HepG2 (cell line): ENCODE measurements around the gene ALG9. TPM values are rescaled to one million over a fixed set of nuclear protein-coding genes. Genes with fewer than 3 reads are reported as not detected.

ENCODE experiments used
- ATAC-seq: fragments of 200-7000 bp; cut with Tn5 transposase; 3 replicates; pipeline ENCODE4 v1.9.1; 2020; ENCODE audit warnings: mild to moderate bottlenecking, moderate library complexity
- BruUV-seq: library from RNA; stranded (reverse); fragments of 400-500 nt; replicated peaks from 2 replicates; lab custom pipeline; 2021; lab: Mats Ljungman, UMichigan
- CTCF ChIA-PET: fragments of 300-600 bp; formaldehyde crosslinking; extraction: SDS; loops from one replicate; lab custom pipeline; 2021; ENCODE audit warnings: low total read pairs, inconsistent platforms, low intra/inter-chr PET ratio; lab: Yijun Ruan, JAX
- POLR2A ChIA-PET: fragments of 350-600 bp; sonication (Branson Sonifier 250); formaldehyde crosslinking; loops from one replicate; lab custom pipeline; 2020; ENCODE audit warnings: antibody characterized with exemption, inconsistent platforms; lab: Yijun Ruan, JAX
- DNase-seq: peaks from one replicate; pipeline ENCODE4 v3.0.0-alpha.2; 2015; ENCODE audit warnings: low spot score
- FAIRE-seq: peaks from 3 replicates; lab custom pipeline; 2011; peaks lifted over from hg19 to GRCh38; lab: Jason Lieb, UNC
- H2AFZ ChIP-seq: one replicate; pipeline ENCODE4 v1.6.1; 2011; ENCODE audit warnings: low read length, inconsistent platforms
- H3K27ac ChIP-seq: fragments of 300-600 bp; 3 replicates; pipeline ENCODE4 v1.8.0; 2011; ENCODE audit warnings: mixed run types, mild to moderate bottlenecking, mixed read lengths, low read length, inconsistent platforms; ENCODE audit not compliant: insufficient read depth; ENCODE audit errors: extremely low read length
- H3K27me3 ChIP-seq, 2 experiments: fragments of 200-600 bp in 1 of 2; 2 replicates in 1 of 2; 3 replicates in 1 of 2; pipeline versions ENCODE4 v1.6.0 to v1.8.0; 2011; ENCODE audit warnings: low read length in 2 of 2, mild to moderate bottlenecking in 2 of 2, moderate library complexity in 2 of 2, inconsistent platforms in 1 of 2; ENCODE audit not compliant: insufficient read depth in 2 of 2, control insufficient read depth in 1 of 2
- H3K36me3 ChIP-seq, 2 experiments: fragments of 200-600 bp in 1 of 2; replicated peaks in 1 of 2; 2 replicates in 1 of 2; 3 replicates in 1 of 2; pipeline versions ENCODE4 v1.5.1 to v1.8.0; 2011; ENCODE audit warnings: low read length in 2 of 2, inconsistent platforms in 1 of 2; ENCODE audit not compliant: insufficient read depth in 2 of 2, control insufficient read depth in 1 of 2
- H3K4me1 ChIP-seq: 2 replicates; pipeline ENCODE4 v1.5.1; 2012; ENCODE audit warnings: low read length, inconsistent platforms; ENCODE audit not compliant: insufficient read depth
- H3K4me2 ChIP-seq: 2 replicates; pipeline ENCODE4 v1.6.0; 2011; ENCODE audit warnings: low read depth, low read length, inconsistent platforms
- H3K4me3 ChIP-seq, 3 experiments: fragments of 200-600 bp in 1 of 3; sonication (generic), shearing (Covaris generic) in 1 of 3; replicated peaks in 1 of 3; 2 replicates each; pipeline ENCODE4 v1.5.1; 2011 to 2016; ENCODE audit warnings: low read length in 3 of 3, inconsistent platforms in 2 of 3, low read depth in 2 of 3, mild to moderate bottlenecking in 2 of 3, control low read depth in 1 of 3, mixed read lengths in 1 of 3; ENCODE audit not compliant: insufficient read depth in 1 of 3
- H3K79me2 ChIP-seq: one replicate; pipeline ENCODE4 v1.6.1; 2011; ENCODE audit warnings: low read length, inconsistent platforms; ENCODE audit not compliant: insufficient read depth
- H3K9ac ChIP-seq: 2 replicates; pipeline ENCODE4 v1.6.0; 2011; ENCODE audit warnings: mild to moderate bottlenecking, low read depth, low read length, inconsistent platforms; ENCODE audit not compliant: insufficient read depth
- H3K9me3 ChIP-seq: 2 replicates; pipeline ENCODE4 v1.5.1; 2012; ENCODE audit warnings: mild to moderate bottlenecking, low read length
- H4K20me1 ChIP-seq: 2 replicates; pipeline ENCODE4 v1.6.0; 2011; ENCODE audit warnings: inconsistent platforms, mild to moderate bottlenecking, low read length, moderate library complexity; ENCODE audit not compliant: insufficient read depth
- BRD4 ChIP-seq: sonication (generic); formaldehyde crosslinking; IDR thresholded peaks from 2 replicates; pipeline ENCODE4 v1.4.0; 2020; ENCODE audit warnings: missing genetic modification reagents
- JARID2 ChIP-seq: sonication (generic); formaldehyde crosslinking; IDR thresholded peaks from 2 replicates; pipeline ENCODE4 v1.8.1; 2023; ENCODE audit warnings: missing genetic modification reagents, inconsistent platforms; ENCODE audit not compliant: insufficient replicate concordance
- MEIS2 ChIP-seq: sonication (generic); formaldehyde crosslinking; IDR thresholded peaks from 2 replicates; pipeline ENCODE4 v1.9.0; 2021; ENCODE audit warnings: mild to moderate bottlenecking, missing genetic modification reagents
- NFE2L1 ChIP-seq: sonication (generic); formaldehyde crosslinking; IDR thresholded peaks from 2 replicates; pipeline ENCODE4 v1.4.0; 2020; ENCODE audit warnings: missing genetic modification reagents, mild to moderate bottlenecking, borderline replicate concordance
- NFIC ChIP-seq: IDR thresholded peaks from 2 replicates; pipeline ENCODE4 v1.6.1; 2012; ENCODE audit warnings: mild to moderate bottlenecking, low read length, inconsistent platforms
- NR2F6 ChIP-seq, 2 experiments: IDR thresholded peaks; 2 replicates each; pipeline ENCODE4 v1.6.1; 2016; ENCODE audit warnings: antibody characterized with exemption in 1 of 2, mild to moderate bottlenecking in 1 of 2
- SCMH1 ChIP-seq: sonication (generic); formaldehyde crosslinking; IDR thresholded peaks from 2 replicates; pipeline ENCODE4 v1.9.0; 2021; ENCODE audit warnings: missing genetic modification reagents, mild to moderate bottlenecking, borderline replicate concordance
- SIX1 ChIP-seq: sonication (generic); formaldehyde crosslinking; IDR thresholded peaks from 2 replicates; pipeline ENCODE4 v1.4.0; 2020; ENCODE audit warnings: missing genetic modification reagents, borderline replicate concordance
- SNAPC2 ChIP-seq: sonication (generic); formaldehyde crosslinking; IDR thresholded peaks from 2 replicates; pipeline ENCODE4 v1.8.1; 2022; ENCODE audit warnings: mild to moderate bottlenecking, missing genetic modification reagents
- TBX2 ChIP-seq: sonication (generic); formaldehyde crosslinking; IDR thresholded peaks from 2 replicates; pipeline ENCODE4 v1.5.0; 2020; ENCODE audit warnings: missing genetic modification reagents, mild to moderate bottlenecking, borderline replicate concordance
- TOPORS ChIP-seq: sonication (generic); formaldehyde crosslinking; IDR thresholded peaks from 2 replicates; pipeline ENCODE4 v1.8.0; 2023; ENCODE audit warnings: mild to moderate bottlenecking, missing genetic modification reagents
- ZBTB20 ChIP-seq: sonication (generic); formaldehyde crosslinking; IDR thresholded peaks from 2 replicates; pipeline ENCODE4 v1.8.1; 2023; ENCODE audit warnings: missing genetic modification reagents, low read depth, mild to moderate bottlenecking, borderline replicate concordance
- ZBTB3 ChIP-seq: sonication (generic); formaldehyde crosslinking; IDR thresholded peaks from 2 replicates; pipeline ENCODE4 v1.4.0; 2020; ENCODE audit warnings: low read depth, mild to moderate bottlenecking, moderate library complexity, missing genetic modification reagents, borderline replicate concordance
- ZFP36 ChIP-seq: fragments of 150-350 bp; IDR thresholded peaks from 2 replicates; pipeline ENCODE4 v1.6.1; 2018; ENCODE audit warnings: borderline replicate concordance, low read length, low read depth; ENCODE audit not compliant: partially characterized antibody
- ZNF556 ChIP-seq: sonication (generic); formaldehyde crosslinking; IDR thresholded peaks from 2 replicates; pipeline ENCODE4 v1.4.0; 2020; ENCODE audit warnings: mild to moderate bottlenecking, missing genetic modification reagents, borderline replicate concordance
- ZNF614 ChIP-seq: IDR thresholded peaks from 2 replicates; pipeline ENCODE4 v1.6.1; 2018; ENCODE audit warnings: missing biosample characterization, missing genetic modification reagents, inconsistent platforms, borderline replicate concordance
- ZNF766 ChIP-seq: sonication (generic); formaldehyde crosslinking; IDR thresholded peaks from 2 replicates; pipeline ENCODE4 v1.5.0; 2020; ENCODE audit warnings: missing genetic modification reagents, borderline replicate concordance
- ZNF781 ChIP-seq: sonication (generic); formaldehyde crosslinking; IDR thresholded peaks from 2 replicates; pipeline ENCODE4 v1.5.1; 2020; ENCODE audit warnings: borderline replicate concordance, mild to moderate bottlenecking, missing genetic modification reagents; ENCODE audit errors: not compliant biosample characterization
- ZNF878 ChIP-seq: sonication (generic); formaldehyde crosslinking; IDR thresholded peaks from 2 replicates; pipeline ENCODE4 v1.8.1; 2023; ENCODE audit warnings: mild to moderate bottlenecking, missing genetic modification reagents, moderate library complexity
- WGBS: methylation state at CpG from one replicate; pipeline ENCODE4 v1.1.6; 2017; ENCODE audit warnings: low lambda C conversion rate; 5-methylcytosine and 5-hydroxymethylcytosine counted together
- in situ Hi-C: cut with HindIII; loops from 2 replicates; pipeline ENCODE4 v1.10.0; 2017; ENCODE audit warnings: low pct_unique_long_range_greater_than_20kb; ENCODE audit not compliant: extremely low pct_ligation_motif_present
- intact Hi-C: fragments of 100-400 bp; cut with micrococcal nuclease; formaldehyde crosslinking; loops from one replicate; pipeline ENCODE4 v1.10.0; 2022; ENCODE audit not compliant: unreplicated experiment
- polyA plus RNA-seq, 8 experiments: library from polyadenylated mRNA; depleted of rRNA in 3 of 8; stranded (reverse) in 7 of 8; unstranded in 1 of 8; fragments of >200 nt; fragmentation: Illumina TruSeq in 4 of 8; extraction: Trizol in 4 of 8; gene quantifications; 2 replicates each; pipeline versions ENCODE4 v1.2.1 to v1.2.3, GENCODE V29; 2011 to 2016; ENCODE audit warnings: low read depth in 4 of 8, missing spikeins in 1 of 8, mixed read lengths in 1 of 8; ENCODE audit not compliant: insufficient read depth in 1 of 8
- total RNA-seq, 5 experiments: library from RNA; depleted of rRNA; stranded (reverse); fragments of >200 nt; fragmentation: Illumina TruSeq; extraction: Trizol; gene quantifications; 2 replicates each; pipeline ENCODE4 v1.2.3, GENCODE V29; 2016; ENCODE audit warnings: low read depth in 1 of 5
- TF ChIP-seq, protein P1 (sequence below): sonication (generic); formaldehyde crosslinking; IDR thresholded peaks from 2 replicates; pipeline ENCODE4 v1.8.0; 2022; ENCODE audit warnings: mild to moderate bottlenecking, missing genetic modification reagents, borderline replicate concordance
- TF ChIP-seq, protein P2 (sequence below): sonication (generic); formaldehyde crosslinking; IDR thresholded peaks from 2 replicates; pipeline ENCODE4 v1.4.0; 2020; ENCODE audit warnings: missing genetic modification reagents

The ALG9 gene
- total and polyA plus RNA-seq, 2 of the 13 experiments (the other 11 are each of a cell fraction or from before 2014, with no cell fraction given), result 39.4 to 40.6 TPM

- TF ChIP-seq NFIC (no peak), BRD4 (CRISPR knock-in tag) (0 out of 2 replicates have a peak, but pooled peaks have one; percentile 27), NR2F6 (IDR thresholded peaks at IDR 0.05) (peak; percentile 40; the same call in 1 of the 2 replicates), NR2F6 (CRISPR knock-in tag; IDR thresholded peaks at IDR 0.05) (no peak; the same call in 1 of the 2 replicates), ZNF781 (CRISPR knock-in tag) (no peak), SNAPC2 (CRISPR knock-in tag) (no peak), ZNF614 (no peak), NFE2L1 (CRISPR knock-in tag) (no peak), ZNF878 (CRISPR knock-in tag) (no peak), MEIS2 (CRISPR knock-in tag) (no peak), ZNF556 (CRISPR knock-in tag) (no peak), ZBTB20 (CRISPR knock-in tag) (0 out of 2 replicates have a peak, but pooled peaks have one; percentile 22)
- TF ChIP-seq, protein P1, sequence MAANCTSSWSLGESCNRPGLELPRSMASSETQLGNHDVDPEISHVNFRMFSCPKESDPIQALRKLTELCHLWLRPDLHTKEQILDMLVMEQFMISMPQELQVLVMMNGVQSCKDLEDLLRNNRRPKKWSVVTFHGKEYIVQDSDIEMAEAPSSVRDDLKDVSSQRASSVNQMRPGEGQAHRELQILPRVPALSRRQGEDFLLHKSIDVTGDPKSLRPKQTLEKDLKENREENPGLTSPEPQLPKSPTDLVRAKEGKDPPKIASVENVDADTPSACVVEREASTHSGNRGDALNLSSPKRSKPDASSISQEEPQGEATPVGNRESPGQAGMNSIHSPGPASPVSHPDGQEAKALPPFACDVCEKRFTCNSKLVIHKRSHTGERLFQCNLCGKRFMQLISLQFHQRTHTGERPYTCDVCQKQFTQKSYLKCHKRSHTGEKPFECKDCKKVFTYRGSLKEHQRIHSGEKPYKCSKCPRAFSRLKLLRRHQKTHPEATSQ (CRISPR knock-in tag), result no peak
- TF ChIP-seq, all 625 proteins: peak for 59
Observed at GRCh38 chr11:111785886-111786412, 85.4 kb downstream of the ALG9 start (continued).

DNA sequence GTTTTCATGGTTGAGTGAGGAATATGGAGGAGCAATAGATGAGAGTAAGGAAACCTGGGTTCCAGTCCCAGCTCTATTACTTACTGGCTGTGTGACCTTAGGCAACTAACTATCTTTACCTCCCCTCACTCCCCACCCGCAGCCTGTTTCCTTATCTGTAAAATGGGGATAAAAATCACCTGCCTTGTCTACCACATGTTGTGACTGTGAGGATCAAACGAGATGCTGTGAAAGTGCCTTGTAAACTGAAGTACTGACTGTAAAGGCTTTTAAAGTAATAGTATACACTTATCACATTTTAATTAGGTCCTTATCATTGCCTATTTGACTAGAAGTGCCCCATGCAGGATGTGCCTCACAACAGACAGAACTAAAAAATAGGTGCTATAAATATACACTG lies 86.3 kb downstream of the ALG9 start:
- no TSS peak for BruUV-seq
- no peak overlapping the region for H2AFZ ChIP-seq
- in situ Hi-C loops, result no loop called here
- peaks cover 2 to 6% of the 10 kb centered on the region in 2 experiments; a peak in 2 of 5 replicates for H3K36me3 ChIP-seq
- H3K27ac ChIP-seq, result peak overlapping the region; percentile 72
- H4K20me1 ChIP-seq, result no peaks in the 10 kb centered on the region
- H3K4me1 ChIP-seq, result peaks cover 73% of the 10 kb centered on the region
- intact Hi-C loops, result no loop called here
- H3K4me2 ChIP-seq, result no peak overlapping the region
- H3K4me3 ChIP-seq, result no peak overlapping the region
- ATAC-seq (no peak), DNase-seq (no peak), FAIRE-seq (no peak)
- H3K9ac ChIP-seq, result no peak overlapping the region
- no peaks in the 10 kb centered on the region for H3K79me2 ChIP-seq
- 100% methylated on average over 2 of the region's 2 CpGs for WGBS
- no peaks in the 10 kb centered on the region for H3K9me3 ChIP-seq
- ChIA-PET CTCF (no interaction called here), POLR2A (interaction anchor here (1.1 to 2.1 kb wide), 7 partner anchors 8 to 86 kb away, joined by 3 to 25 read pairs (median 6); partner anchors contain the start of genes ALG9 and PPP2R1B)
- no peaks in the 10 kb centered on the region for H3K27me3 ChIP-seq
- TF ChIP-seq ZFP36, result no peak
- TF ChIP-seq SIX1, result no peak
- no peak for TF ChIP-seq SCMH1
- TF ChIP-seq ZNF766 (CRISPR knock-in tag), result no peak
- no peak for TF ChIP-seq TOPORS (CRISPR knock-in tag)
- no peak for TF ChIP-seq ZBTB3 (CRISPR knock-in tag)
- TF ChIP-seq JARID2, result no peak
- TF ChIP-seq, protein P2, sequence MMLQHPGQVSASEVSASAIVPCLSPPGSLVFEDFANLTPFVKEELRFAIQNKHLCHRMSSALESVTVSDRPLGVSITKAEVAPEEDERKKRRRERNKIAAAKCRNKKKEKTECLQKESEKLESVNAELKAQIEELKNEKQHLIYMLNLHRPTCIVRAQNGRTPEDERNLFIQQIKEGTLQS, result no peak
- TF ChIP-seq TBX2, result no peak
